ENCODE results near the gene LCK. TPM values are rescaled to one million over a fixed set of nuclear protein-coding genes. Genes with fewer than 3 reads are reported as not detected.

LCK gene
- total and polyA plus RNA-seq, 2 of the 8 experiments (the other 6 are each of a cell fraction or from before 2014, with no cell fraction given): 75.3 to 122 TPM

- Histone ChIP-seq H2AK5ac (ENCODE audit: low read depth, low read length) (no peak overlapping the region), H2BK20ac (ENCODE audit: low read length) (no peak overlapping the region), H3K18ac (ENCODE audit: extremely low read depth, low read length) (no peak overlapping the region), H2BK120ac (replicated peaks; ENCODE audit: low read depth, low read length) (no peak overlapping the region), H4K5ac (ENCODE audit: insufficient read length, low read depth, low read length) (no peak overlapping the region), H3K9ac (replicated peaks in 1 of 4; ENCODE audit: extremely low read depth in 1 of 4, low read depth in 3 of 4, low read length in 3 of 4) (no peak overlapping the region), H2BK5ac (ENCODE audit: low read depth, low read length) (no peak overlapping the region), H2AFZ (ENCODE audit: low read length) (no peak overlapping the region), H2BK12ac (ENCODE audit: low read depth, low read length) (no peak overlapping the region), H3K4me2 (ENCODE audit: insufficient read depth in 1 of 2, low read depth in 2 of 2, low read length in 2 of 2) (no peak overlapping the region), H3K4ac (replicated peaks; ENCODE audit: insufficient read length, low read depth, low read length) (no peak overlapping the region), H3K36me3 (ENCODE audit: control insufficient read depth in 2 of 4, insufficient read depth in 4 of 4, low read length in 3 of 4) (peaks cover 5 to 20% (median 13%) of the 10 kb centered on the region in 4 experiments; a peak in 7 of 8 replicates), H3K9me3 (ENCODE audit: insufficient read depth in 2 of 2, low read depth in 1 of 2, low read length in 1 of 2) (no peaks in the 10 kb centered on the region), H3K79me2 (ENCODE audit: control insufficient read depth in 1 of 2, insufficient read depth in 2 of 2, low read length in 2 of 2) (peaks cover 4 to 48% of the 10 kb centered on the region in 2 experiments; a peak in 3 of 4 replicates), H4K91ac (replicated peaks; ENCODE audit: insufficient read length, low read length) (no peak overlapping the region), H2BK15ac (ENCODE audit: low read length) (no peak overlapping the region), H3K4me1 (replicated peaks in 1 of 4; ENCODE audit: control insufficient read depth in 3 of 4, insufficient read depth in 4 of 4, low read length in 3 of 4) (peaks cover 0 to 4% (median 0%) of the 10 kb centered on the region in 4 experiments; a peak in 2 of 7 replicates), H3K56ac (replicated peaks; ENCODE audit: insufficient read length, low read depth, low read length) (no peak overlapping the region), H3K27me3 (replicated peaks in 1 of 4; ENCODE audit: control insufficient read depth in 3 of 4, extremely low read depth in 1 of 4, insufficient read depth in 3 of 4, low read length in 3 of 4) (no peaks in the 10 kb centered on the region), H3K4me3 (ENCODE audit: extremely low read depth in 1 of 4, insufficient read depth in 2 of 4, low read depth in 3 of 4, low read length in 4 of 4) (no peak overlapping the region), H4K8ac (ENCODE audit: extremely low read depth, insufficient read depth, low read length) (no peak overlapping the region), H3K27ac (ENCODE audit: low read depth, low read length) (no peak overlapping the region), H3K23me2 (ENCODE audit: low read depth, low read length) (no peaks in the 10 kb centered on the region), H4K20me1 (replicated peaks in 1 of 2; ENCODE audit: control insufficient read depth in 1 of 2, insufficient read depth in 2 of 2, low read length in 2 of 2) (peaks cover 0 to 12% of the 10 kb centered on the region in 2 experiments), H3K23ac (ENCODE audit: insufficient read length) (no peak overlapping the region), H3K14ac (ENCODE audit: insufficient read length) (no peak overlapping the region), H3K79me1 (ENCODE audit: low read depth, low read length) (peaks cover 6% of the 10 kb centered on the region)
- CTCF ChIA-PET (ENCODE audit: partially characterized antibody): no interaction called here
- FAIRE-seq (no peak), DNase-seq (ENCODE audit: low read depth in 1 of 2, low spot score in 2 of 2) (no peak)
- POLR2A ChIA-PET (ENCODE audit: partially characterized antibody): interaction anchor here (0.9 kb wide), 1 partner anchor 49 kb away, joined by 3 read pairs; no protein-coding TSS in a partner anchor
- TF ChIP-seq PHF8 (conservative IDR thresholded peaks at IDR 0.05; ENCODE audit: low read depth, low read length): no peak
- TF ChIP-seq EP300 (IDR thresholded peaks at IDR 0.05; ENCODE audit: borderline replicate concordance in 1 of 2, low read depth in 2 of 2, low read length in 2 of 2): no peak
- no peak for TF ChIP-seq SAP30 (IDR thresholded peaks at IDR 0.05; ENCODE audit: insufficient read depth, insufficient replicate concordance, low read length)
- no peak for TF ChIP-seq SIN3A (conservative IDR thresholded peaks at IDR 0.05 in 1 of 2, IDR thresholded peaks at IDR 0.05 in 1 of 2; ENCODE audit: low read depth in 1 of 2, low read length in 2 of 2)
- no peak for TF ChIP-seq TCF12 (IDR thresholded peaks at IDR 0.05; ENCODE audit: low read depth, low read length)
- TF ChIP-seq CHD2 (IDR thresholded peaks at IDR 0.05; ENCODE audit: low read length): no peak
- TF ChIP-seq RAD21 (IDR thresholded peaks at IDR 0.05 in 1 of 2, conservative IDR thresholded peaks at IDR 0.05 in 1 of 2; ENCODE audit: low read depth in 2 of 2, low read length in 2 of 2): no peak
Observed at GRCh38 chr1:32299327-32299726, 48.3 kb downstream of the LCK start.
